Measurements from ENCODE around the gene CD1E.

DNA sequence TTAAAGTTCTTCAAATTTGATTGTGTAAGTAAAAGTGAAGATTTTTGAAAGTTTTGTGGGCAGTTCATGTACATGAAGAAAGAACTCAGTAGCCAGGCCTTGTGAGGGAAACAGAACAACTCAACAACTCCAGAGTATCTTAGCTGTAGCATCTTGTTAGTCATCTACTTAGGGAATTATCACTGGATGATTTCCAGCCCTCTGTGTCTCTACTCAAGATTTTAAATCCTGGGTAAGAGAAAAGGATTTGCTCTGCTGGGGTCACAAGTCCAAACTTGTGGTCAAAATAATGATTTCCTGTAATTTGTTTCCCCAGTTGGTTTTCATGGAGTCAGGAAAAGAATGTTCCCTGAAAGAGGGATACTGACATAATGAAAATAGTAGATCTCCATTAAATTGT lies 37.4 kb downstream of the CD1E start:
- TF ChIP-seq CTCF (IDR thresholded peaks at IDR 0.05) (no peak), POLR2A (IDR thresholded peaks at IDR 0.05) (no peak)
